Immature natural killer cell (primary cell): ENCODE measurements around the gene CERS2. TPM values are rescaled to one million over a fixed set of nuclear protein-coding genes. Genes with fewer than 3 reads are reported as not detected.
A peak's percentile ranks its signal among the peaks of the same experiment; 100 is the strongest.

Source experiments
- DNase-seq, 3 donors: peaks; one replicate each; pipeline ENCODE4 v3.0.0; 2022; ENCODE audit warnings: mixed read lengths in 1 of 3
- H3K27ac Mint-ChIP-seq, 6 donors: one replicate each; pipeline ENCODE4 v1.8.0; 2020; ENCODE audit warnings: mixed read lengths in 6 of 6, mild to moderate bottlenecking in 5 of 6, inconsistent platforms in 4 of 6, moderate library complexity in 3 of 6
- H3K27me3 Mint-ChIP-seq, 3 donors: one replicate each; pipeline ENCODE4 v1.8.0; 2020 to 2021; ENCODE audit warnings: low read depth in 3 of 3, mild to moderate bottlenecking in 3 of 3, mixed read lengths in 3 of 3, moderate library complexity in 3 of 3, inconsistent platforms in 1 of 3
- H3K36me3 Mint-ChIP-seq, 3 donors: one replicate each; pipeline ENCODE4 v1.8.0; 2020; ENCODE audit warnings: mixed read lengths in 3 of 3, inconsistent platforms in 2 of 3, mild to moderate bottlenecking in 2 of 3
- H3K4me1 Mint-ChIP-seq, 2 donors: one replicate each; pipeline ENCODE4 v1.8.0; 2020; ENCODE audit warnings: inconsistent platforms in 2 of 2, mild to moderate bottlenecking in 2 of 2, mixed read lengths in 2 of 2, moderate library complexity in 1 of 2
- H3K4me3 Mint-ChIP-seq, 5 donors: one replicate each; pipeline ENCODE4 v1.8.0; 2020; ENCODE audit warnings: mild to moderate bottlenecking in 5 of 5, mixed read lengths in 5 of 5, inconsistent platforms in 3 of 5, moderate library complexity in 3 of 5
- H3K9me3 Mint-ChIP-seq, 6 donors: one replicate each; pipeline ENCODE4 v1.8.0; 2020; ENCODE audit warnings: mild to moderate bottlenecking in 6 of 6, mixed read lengths in 6 of 6, inconsistent platforms in 4 of 6, moderate library complexity in 3 of 6
- polyA plus RNA-seq, 3 donors: library from polyadenylated mRNA; unstranded; fragments of 300-500 nt; fragmentation: Illumina TruSeq; gene quantifications; one replicate each; pipeline ENCODE4 v1.2.3, GENCODE V29; 2021

Gene CERS2
- polyA plus RNA-seq, 3 donors from 2014 or later = 138 to 200 (median 168) TPM

- no peaks in the 10 kb centered on the region for H3K9me3 Mint-ChIP-seq
Measured at GRCh38 chr1:150992626-150993025, 18.0 kb upstream of the CERS2 start.

DNA sequence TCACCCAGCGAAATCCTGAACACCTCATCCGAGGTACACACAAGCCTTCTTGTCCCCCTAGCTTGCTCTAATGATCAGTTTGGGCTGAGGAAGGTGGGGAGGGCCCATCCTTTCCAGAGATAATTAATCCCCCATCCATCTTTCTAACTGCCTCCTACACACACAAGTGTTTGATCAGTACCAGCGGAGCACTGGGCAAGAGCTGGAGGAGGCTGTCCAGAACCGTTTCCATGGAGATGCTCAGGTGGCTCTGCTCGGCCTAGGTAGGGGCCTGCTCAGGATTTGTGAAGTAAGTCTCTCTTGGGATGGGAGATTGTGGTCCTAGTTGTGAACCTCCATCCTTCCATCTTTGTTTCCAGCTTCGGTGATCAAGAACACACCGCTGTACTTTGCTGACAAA lies 13.3 kb upstream of the CERS2 start:
- Mint-ChIP-seq H3K27ac (no peak overlapping the region), H3K9me3 (no peaks in the 10 kb centered on the region), H3K36me3 (no peaks in the 10 kb centered on the region), H3K4me1 (no peaks in the 10 kb centered on the region), H3K4me3 (no peak overlapping the region), H3K27me3 (peaks cover 0 to 4% (median 0%) of the 10 kb centered on the region in 3 donors)
- DNase-seq = no peak

More at GRCh38 chr1:150992626-150993025, 18.0 kb upstream of the CERS2 start:
- H3K4me1 Mint-ChIP-seq = peaks cover 0 to 7% of the 10 kb centered on the region in 2 donors
- peaks cover 0 to 6% (median 0%) of the 10 kb centered on the region in 3 donors for H3K27me3 Mint-ChIP-seq
- H3K36me3 Mint-ChIP-seq = no peaks in the 10 kb centered on the region
- DNase-seq = no peak
- no peak overlapping the region for H3K27ac Mint-ChIP-seq
- no peak overlapping the region for H3K4me3 Mint-ChIP-seq

DNA sequence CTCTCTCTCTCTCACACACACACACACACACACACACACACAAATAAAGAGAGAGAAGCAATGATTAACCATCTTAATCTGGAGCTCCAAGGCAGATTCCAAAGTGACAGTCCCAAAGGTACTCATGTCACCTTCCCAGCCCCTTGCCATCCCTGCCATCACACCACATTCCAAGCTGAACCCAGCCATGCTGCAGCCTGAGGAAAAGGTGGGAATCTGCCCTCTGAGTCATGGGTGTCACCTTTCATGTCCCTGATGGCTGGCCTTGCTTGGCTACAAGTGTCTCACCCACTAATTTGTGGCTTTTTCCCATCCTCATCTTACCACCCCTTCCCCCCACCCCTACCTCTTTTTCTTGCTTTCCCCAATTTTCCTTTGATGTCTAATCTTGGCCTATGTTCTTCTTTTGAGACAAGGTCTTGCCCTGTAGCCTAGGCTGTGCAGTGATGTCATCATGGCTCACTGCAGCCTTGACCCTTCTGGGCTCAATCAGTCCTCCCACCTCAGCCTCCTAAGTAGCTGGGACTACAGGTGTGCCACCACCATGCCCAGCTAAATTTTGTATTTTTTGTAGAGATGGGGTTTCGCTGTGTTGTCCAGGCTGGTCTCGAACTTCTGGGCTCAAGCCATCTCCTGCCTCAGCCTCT lies 10.7 kb upstream of the CERS2 start:
- Mint-ChIP-seq H3K27ac (no peak overlapping the region), H3K4me3 (no peak overlapping the region), H3K27me3 (peaks cover 0 to 2% (median 0%) of the 10 kb centered on the region in 3 donors), H3K4me1 (no peaks in the 10 kb centered on the region), H3K36me3 (no peaks in the 10 kb centered on the region), H3K9me3 (no peaks in the 10 kb centered on the region)
- no peak for DNase-seq

DNA sequence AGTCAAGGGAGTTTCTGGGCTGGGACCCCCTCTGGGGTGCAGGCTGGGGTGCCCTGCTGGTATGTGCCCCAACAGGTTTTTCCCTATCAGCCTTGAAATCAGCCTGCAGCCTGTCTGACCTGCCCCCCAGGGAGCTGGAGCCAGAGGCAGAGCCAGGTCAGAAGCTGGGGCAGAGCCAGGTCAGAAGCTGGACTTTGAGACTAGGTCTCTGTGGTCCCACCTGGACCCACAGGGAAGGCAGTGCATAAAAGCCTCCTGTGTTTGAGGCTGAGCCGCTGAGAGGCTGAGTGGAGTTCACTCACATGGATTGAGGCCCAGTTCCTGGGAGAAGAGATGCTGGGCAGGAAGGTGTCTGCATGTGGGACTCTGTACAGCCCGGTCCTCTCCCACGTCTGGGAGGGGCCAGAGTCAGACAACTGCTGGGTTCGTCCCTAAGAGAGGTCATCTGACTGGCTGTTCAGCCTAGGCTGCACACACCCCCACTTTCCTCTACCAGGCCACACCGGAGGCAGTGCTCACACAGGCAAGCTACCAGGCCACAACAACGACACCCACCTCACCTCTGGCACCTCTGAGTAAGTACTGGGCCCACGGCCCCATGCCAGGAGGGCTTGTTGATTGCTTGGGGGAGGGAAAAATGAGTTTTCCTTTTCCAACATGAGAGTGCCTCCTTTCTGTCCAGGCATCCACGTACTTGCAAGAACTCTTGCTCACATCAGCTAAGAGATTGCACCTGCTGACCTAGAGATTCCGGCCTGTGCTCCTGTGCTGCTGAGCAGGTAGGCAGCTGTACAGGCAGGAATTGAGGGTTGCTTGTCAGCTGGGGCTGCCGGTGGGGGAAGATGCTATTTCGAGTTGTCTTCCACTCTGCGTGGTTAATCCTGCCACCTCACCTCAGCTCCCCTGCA lies 7.4 kb upstream of the CERS2 start, which contains the start of gene ANXA9:
Gene ANXA9 (plus strand): TSS at position 488 of the 908 bp plus-strand sequence. CDS start 814 bp downstream, outside the sequence.
- peaks cover 0 to 2% (median 0%) of the 10 kb centered on the region in 3 donors for H3K27me3 Mint-ChIP-seq

GRCh38 chr1:150981177-150981804 lies 6.7 kb upstream of the CERS2 start:
- no peak overlapping the region for H3K4me3 Mint-ChIP-seq
- no peak for DNase-seq
- peaks cover 23 to 30% of the 10 kb centered on the region in 2 donors for H3K4me1 Mint-ChIP-seq
- H3K9me3 Mint-ChIP-seq = no peaks in the 10 kb centered on the region
- H3K27ac Mint-ChIP-seq = no peak overlapping the region
- no peaks in the 10 kb centered on the region for H3K36me3 Mint-ChIP-seq
- peaks cover 0 to 3% (median 2%) of the 10 kb centered on the region in 3 donors for H3K27me3 Mint-ChIP-seq

More for the DNA sequence above, 7.4 kb upstream of the CERS2 start, which contains the start of gene ANXA9:
- Mint-ChIP-seq H3K9me3 (no peaks in the 10 kb centered on the region), H3K4me3 (no peak within 1 kb of the TSS), H3K4me1 (peaks cover 15 to 23% of the 10 kb centered on the region in 2 donors), H3K27ac (no peak within 1 kb of the TSS), H3K36me3 (no peaks in the 10 kb centered on the region)
- DNase-seq = no peak

DNA sequence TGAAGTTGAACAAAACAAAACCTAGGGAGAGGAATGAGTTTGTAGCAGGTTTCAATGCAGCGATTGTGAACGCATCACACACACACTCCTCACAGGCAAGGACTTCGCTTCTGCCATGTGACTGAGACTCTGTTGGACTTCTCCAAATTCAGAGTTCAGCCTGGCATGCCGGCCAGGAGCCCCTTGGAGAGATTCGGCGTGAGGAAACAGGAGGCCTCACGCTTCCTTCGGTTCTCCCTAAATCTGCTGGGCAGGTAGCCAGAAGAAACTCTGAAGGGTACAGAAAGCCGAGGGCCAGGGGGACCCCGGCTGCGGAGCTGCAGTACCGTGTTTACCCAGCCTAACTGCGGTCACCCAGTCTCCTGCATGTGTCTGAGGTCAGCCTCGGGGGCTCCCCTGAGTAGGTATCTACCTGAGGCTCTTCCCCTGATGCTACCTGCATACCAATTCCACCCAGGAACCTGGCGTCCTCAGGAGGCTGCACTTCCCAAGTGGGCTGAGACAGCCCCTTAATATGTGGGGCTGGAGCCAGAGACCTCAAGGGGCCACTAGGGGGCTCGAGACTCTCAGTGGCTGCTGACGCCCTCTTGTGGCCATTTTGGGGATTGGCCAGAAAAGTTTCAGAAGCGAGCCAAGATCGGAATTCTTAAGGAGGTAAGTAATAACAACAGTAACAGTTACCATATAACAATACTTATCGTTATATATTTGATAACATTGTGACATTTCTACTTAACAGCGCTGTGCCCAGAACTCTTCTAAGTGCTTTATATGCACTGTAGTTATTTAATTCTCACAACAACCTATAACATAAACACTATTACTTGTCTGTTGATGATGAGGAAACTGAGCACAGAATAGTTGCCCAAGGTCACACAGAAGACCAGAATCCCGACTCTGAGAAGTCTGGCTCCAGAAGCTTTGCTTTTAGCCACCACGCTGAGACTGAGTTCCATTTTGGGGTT lies 4.7 kb upstream of the CERS2 start:
- Mint-ChIP-seq H3K4me3 (peak overlapping the region; percentile 27 to 66 (median 43)), H3K27ac (peak overlapping the region in 5 of 6 donors; percentile 18 to 73 (median 57)), H3K27me3 (peaks cover 0 to 7% (median 2%) of the 10 kb centered on the region in 3 donors), H3K9me3 (no peaks in the 10 kb centered on the region), H3K4me1 (peaks cover 32 to 42% of the 10 kb centered on the region in 2 donors), H3K36me3 (no peaks in the 10 kb centered on the region)
- peak; percentile 82 to 85 (median 84) for DNase-seq

DNA sequence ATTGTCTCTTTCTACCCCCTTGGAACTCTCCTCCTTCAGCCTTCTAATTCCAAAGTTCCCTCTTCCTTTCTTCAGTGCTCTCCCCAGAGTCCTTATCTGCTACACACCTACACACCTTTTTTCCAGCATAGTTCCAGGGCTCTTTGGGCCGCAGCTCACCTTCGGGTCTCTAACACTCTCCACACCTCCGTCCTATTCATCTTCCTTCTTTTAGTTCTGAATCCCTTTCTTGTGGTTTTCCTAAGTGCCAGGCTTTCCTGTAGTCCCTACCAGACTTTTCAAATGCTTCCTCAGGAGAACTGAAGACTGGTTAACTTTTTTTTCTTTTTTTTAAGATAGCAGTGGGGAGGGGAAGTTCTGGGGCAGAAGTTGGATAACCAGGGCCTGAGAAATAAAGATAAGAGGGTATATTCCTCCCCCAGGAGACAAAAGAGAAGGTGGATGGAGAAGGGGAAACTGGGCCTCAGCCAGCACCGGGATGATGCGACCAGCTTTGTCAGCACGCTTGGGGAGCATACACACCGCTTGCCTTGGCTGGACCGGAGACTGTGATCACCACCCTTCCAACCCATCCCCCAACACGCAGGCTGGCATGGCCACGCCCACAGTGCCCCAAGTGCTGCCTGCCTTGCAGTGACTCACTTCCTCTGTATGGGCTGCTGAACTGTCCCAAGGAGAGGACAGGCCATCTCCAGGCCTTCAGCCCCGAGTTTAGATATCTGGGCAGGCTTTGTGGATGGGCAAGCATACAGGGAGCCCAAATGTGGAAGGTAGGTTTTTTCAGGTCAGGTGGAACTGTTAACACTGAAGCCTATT lies 2.5 kb upstream of the CERS2 start:
- peak; percentile 52 to 74 (median 56) for DNase-seq
- H3K27ac Mint-ChIP-seq = peak overlapping the region; percentile 71 to 91 (median 88)
- no peaks in the 10 kb centered on the region for H3K9me3 Mint-ChIP-seq
- H3K27me3 Mint-ChIP-seq = peaks cover 0 to 11% (median 2%) of the 10 kb centered on the region in 3 donors
- H3K36me3 Mint-ChIP-seq = no peaks in the 10 kb centered on the region
- peak overlapping the region; percentile 64 to 85 (median 80) for H3K4me3 Mint-ChIP-seq
- H3K4me1 Mint-ChIP-seq = peaks cover 49 to 61% of the 10 kb centered on the region in 2 donors

DNA sequence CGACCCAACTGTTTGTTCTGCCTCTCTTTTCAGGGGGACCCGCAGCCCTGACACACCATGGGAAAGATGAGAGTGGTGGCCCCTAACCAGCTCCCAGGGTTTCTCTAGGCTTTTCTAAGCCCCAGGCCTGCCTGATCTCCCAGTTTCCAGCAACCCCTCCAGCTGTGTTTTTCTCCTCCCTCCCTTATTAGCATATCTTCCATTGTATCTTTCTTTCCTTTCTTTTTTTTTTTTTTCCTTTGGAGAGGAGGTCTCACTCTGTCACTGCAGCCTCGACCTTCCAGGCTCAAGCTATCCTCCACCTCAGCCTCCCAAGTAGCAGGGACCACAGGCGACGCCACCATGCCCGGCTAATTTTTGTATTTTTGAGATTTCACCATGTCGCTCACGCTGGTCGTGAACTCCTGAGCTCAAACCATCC lies 1.8 kb upstream of the CERS2 start:
- Mint-ChIP-seq H3K36me3 (no peaks in the 10 kb centered on the region), H3K27ac (peak overlapping the region; percentile 71 to 91 (median 88)), H3K4me3 (peak overlapping the region; percentile 64 to 85 (median 80)), H3K9me3 (no peaks in the 10 kb centered on the region), H3K27me3 (peaks cover 0 to 11% (median 2%) of the 10 kb centered on the region in 3 donors), H3K4me1 (peaks cover 56 to 67% of the 10 kb centered on the region in 2 donors)
- no peak for DNase-seq

GRCh38 chr1:150973836-150974579 lies 627 bp downstream of the CERS2 start:
- no peaks in the 10 kb centered on the region for H3K36me3 Mint-ChIP-seq
- H3K4me3 Mint-ChIP-seq = peak overlapping the region; percentile 82 to 88 (median 85)
- DNase-seq = peak in 1 of 3 donors; percentile 30
- H3K4me1 Mint-ChIP-seq = peaks cover 66 to 75% of the 10 kb centered on the region in 2 donors
- peak overlapping the region; percentile 72 to 90 (median 86) for H3K27ac Mint-ChIP-seq
- no peaks in the 10 kb centered on the region for H3K9me3 Mint-ChIP-seq
- peaks cover 0 to 11% (median 0%) of the 10 kb centered on the region in 3 donors for H3K27me3 Mint-ChIP-seq

DNA sequence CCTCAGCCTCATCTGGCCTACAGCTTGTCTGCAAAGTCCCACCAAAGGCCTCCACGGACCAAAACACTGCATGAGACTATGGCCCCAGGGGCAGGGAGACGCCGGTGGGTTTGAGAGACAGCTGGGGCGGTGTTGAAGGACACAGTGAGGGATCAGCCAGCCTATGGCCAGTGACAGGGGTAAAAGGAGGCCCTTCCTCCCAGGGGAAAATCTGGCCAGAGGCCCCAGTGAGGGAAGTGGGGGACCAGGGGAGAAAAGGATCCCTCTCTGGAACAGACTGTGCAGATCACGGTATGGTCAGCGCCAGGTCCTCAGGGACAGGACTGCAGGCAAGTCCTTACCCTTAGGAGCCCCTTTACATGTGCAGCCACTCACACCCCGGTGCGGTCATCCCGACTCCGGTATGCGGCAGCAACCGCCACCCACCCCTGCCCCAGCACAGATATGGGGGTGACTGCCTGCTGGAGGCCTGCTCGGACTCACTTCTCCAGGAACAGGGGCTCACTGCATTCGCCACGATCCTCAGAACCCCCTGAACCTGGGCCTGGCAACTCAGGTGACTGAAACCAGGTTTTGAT lies 1.3 kb downstream of the CERS2 start:
- H3K4me1 Mint-ChIP-seq = peaks cover 65 to 68% of the 10 kb centered on the region in 2 donors
- H3K4me3 Mint-ChIP-seq = peak overlapping the region; percentile 82 to 88 (median 85)
- H3K27ac Mint-ChIP-seq = peak overlapping the region; percentile 72 to 90 (median 86)
- H3K36me3 Mint-ChIP-seq = no peaks in the 10 kb centered on the region
- no peaks in the 10 kb centered on the region for H3K9me3 Mint-ChIP-seq
- H3K27me3 Mint-ChIP-seq = peaks cover 0 to 11% (median 0%) of the 10 kb centered on the region in 3 donors
- peak in 2 of 3 donors; percentile 6 to 23 for DNase-seq

- peaks cover 0 to 8% (median 4%) of the 10 kb centered on the region in 3 donors for H3K36me3 Mint-ChIP-seq
- H3K4me3 Mint-ChIP-seq = peak overlapping the region; percentile 82 to 88 (median 85)
- H3K27me3 Mint-ChIP-seq = peaks cover 0 to 11% (median 0%) of the 10 kb centered on the region in 3 donors
- H3K4me1 Mint-ChIP-seq = peaks cover 62 to 64% of the 10 kb centered on the region in 2 donors
- no peaks in the 10 kb centered on the region for H3K9me3 Mint-ChIP-seq
- no peak for DNase-seq
- H3K27ac Mint-ChIP-seq = peak overlapping the region; percentile 72 to 90 (median 86)
Measured at GRCh38 chr1:150972417-150972940, 2.2 kb downstream of the CERS2 start.
